Measurements from ENCODE around the gene FBXO31. TPM values are rescaled to one million over a fixed set of nuclear protein-coding genes. Genes with fewer than 3 reads are reported as not detected.

Gene FBXO31
- total and polyA plus RNA-seq, 2 of the 8 experiments (the other 6 are each of a cell fraction or from before 2014, with no cell fraction given): 8.3 to 21.6 TPM

GRCh38 chr16:87384162-87384874 is 742 bp upstream of the FBXO31 start:
- no peak overlapping the region for H2BK120ac ChIP-seq (replicated peaks; ENCODE audit: low read depth, low read length)
- FAIRE-seq: no peak
- H3K9ac ChIP-seq (replicated peaks in 1 of 4; ENCODE audit: extremely low read depth in 1 of 4, low read depth in 3 of 4, low read length in 3 of 4): peak overlapping the region; percentile 59 to 72 (median 68)
- H2BK20ac ChIP-seq (ENCODE audit: low read length): no peak overlapping the region
- CTCF ChIA-PET (ENCODE audit: partially characterized antibody): interaction anchor here (0.6 to 2.6 kb wide), 7 partner anchors 10 to 87 kb away, joined by 3 to 8 read pairs (median 4); no protein-coding TSS in a partner anchor
- H3K23me2 ChIP-seq (ENCODE audit: low read depth, low read length): peaks cover 7% of the 10 kb centered on the region; the same call in 1 of the 2 replicates
- H3K79me1 ChIP-seq (ENCODE audit: low read depth, low read length): peaks cover 5% of the 10 kb centered on the region
- no peak overlapping the region for H3K56ac ChIP-seq (replicated peaks; ENCODE audit: insufficient read length, low read depth, low read length)
- H3K4me3 ChIP-seq (ENCODE audit: extremely low read depth in 1 of 4, insufficient read depth in 2 of 4, low read depth in 3 of 4, low read length in 4 of 4): peak overlapping the region; percentile 74 to 87 (median 76)
- H3K4me1 ChIP-seq (replicated peaks in 1 of 4; ENCODE audit: control insufficient read depth in 3 of 4, insufficient read depth in 4 of 4, low read length in 3 of 4): peaks cover 5 to 6% (median 5%) of the 10 kb centered on the region in 4 experiments; a peak in 4 of 7 replicates
- 8% methylated on average over 50 of the region's 64 CpGs; no CpG with 5 or more reads in 1 of the 2 experiments for WGBS, 2 experiments (ENCODE audit: extremely low coverage in 1 of 2, insufficient coverage in 1 of 2, insufficient read length in 1 of 2, insufficient replicate concordance in 2 of 2, low coverage in 1 of 2, low lambda C conversion rate in 2 of 2, missing lambda C conversion rate in 1 of 2)
- no peak overlapping the region for H2BK15ac ChIP-seq (ENCODE audit: low read length)
- peak overlapping the region; percentile 60 for H3K18ac ChIP-seq (ENCODE audit: extremely low read depth, low read length)
- no peaks in the 10 kb centered on the region for H3K36me3 ChIP-seq (ENCODE audit: control insufficient read depth in 2 of 4, insufficient read depth in 4 of 4, low read length in 3 of 4)
- H4K91ac ChIP-seq (replicated peaks; ENCODE audit: insufficient read length, low read length): peak overlapping the region; percentile 85
- peaks cover 0 to 25% of the 10 kb centered on the region in 2 experiments; a peak in 3 of 4 replicates for H3K79me2 ChIP-seq (ENCODE audit: control insufficient read depth in 1 of 2, insufficient read depth in 2 of 2, low read length in 2 of 2)
- H4K20me1 ChIP-seq (replicated peaks in 1 of 2; ENCODE audit: control insufficient read depth in 1 of 2, insufficient read depth in 2 of 2, low read length in 2 of 2): peaks cover 4 to 15% of the 10 kb centered on the region in 2 experiments
- H2BK12ac ChIP-seq (ENCODE audit: low read depth, low read length): 0 out of 2 replicates have a peak overlapping the region, but pooled peaks have one; percentile 39
- DNase-seq (ENCODE audit: low read depth in 1 of 2, low spot score in 2 of 2): no peak
- peak overlapping the region; percentile 74 for H4K5ac ChIP-seq (ENCODE audit: insufficient read length, low read depth, low read length)
- POLR2A ChIA-PET (ENCODE audit: partially characterized antibody): interaction anchor here (0.8 to 3.0 kb wide), 9 partner anchors 10 to 78 kb away, joined by 3 to 31 read pairs (median 4); partner anchors contain the start of genes C16orf95 and MAP1LC3B
- H3K4ac ChIP-seq (replicated peaks; ENCODE audit: insufficient read length, low read depth, low read length): no peak overlapping the region
- no peak overlapping the region for H2AK5ac ChIP-seq (ENCODE audit: low read depth, low read length)
- no peaks in the 10 kb centered on the region for H3K27me3 ChIP-seq (replicated peaks in 1 of 4; ENCODE audit: control insufficient read depth in 3 of 4, extremely low read depth in 1 of 4, insufficient read depth in 3 of 4, low read length in 3 of 4)
- H3K27ac ChIP-seq (ENCODE audit: low read depth, low read length): peak overlapping the region; percentile 71; the same call in 1 of the 2 replicates
- peak overlapping the region; percentile 18 to 63 for H3K4me2 ChIP-seq (ENCODE audit: insufficient read depth in 1 of 2, low read depth in 2 of 2, low read length in 2 of 2)
- H4K8ac ChIP-seq (ENCODE audit: extremely low read depth, insufficient read depth, low read length): peak overlapping the region; percentile 91; the same call in 1 of the 2 replicates
- H2BK5ac ChIP-seq (ENCODE audit: low read depth, low read length): peak overlapping the region; percentile 27
- no peak overlapping the region for H3K14ac ChIP-seq (ENCODE audit: insufficient read length)
- H3K9me3 ChIP-seq (ENCODE audit: insufficient read depth in 2 of 2, low read depth in 1 of 2, low read length in 1 of 2): no peaks in the 10 kb centered on the region
- H2AFZ ChIP-seq (ENCODE audit: low read length): no peak overlapping the region; the same call in 1 of the 2 replicates
- no peak overlapping the region for H3K23ac ChIP-seq (ENCODE audit: insufficient read length)
- peak; percentile 87 for TF ChIP-seq KDM4A (IDR thresholded peaks at IDR 0.05; ENCODE audit: low read depth, low read length, severe bottlenecking)
- TF ChIP-seq SIN3A (conservative IDR thresholded peaks at IDR 0.05 in 1 of 2, IDR thresholded peaks at IDR 0.05 in 1 of 2; ENCODE audit: low read depth in 1 of 2, low read length in 2 of 2): peak in 1 of 2 experiments; percentile 70; a peak in 1 of 4 replicates
- TF ChIP-seq TAF1 (IDR thresholded peaks at IDR 0.05; ENCODE audit: low read depth, low read length): peak; percentile 47; the same call in 1 of the 2 replicates
- TF ChIP-seq KDM1A (IDR thresholded peaks at IDR 0.05; ENCODE audit: borderline replicate concordance, low read length): peak; percentile 98
- no peak for TF ChIP-seq HDAC6 (IDR thresholded peaks at IDR 0.05; ENCODE audit: low read depth, low read length)
- TF ChIP-seq POLR2AphosphoS5 (IDR thresholded peaks at IDR 0.05; ENCODE audit: low read depth, low read length): peak; percentile 13
- no peak for TF ChIP-seq SAP30 (IDR thresholded peaks at IDR 0.05; ENCODE audit: insufficient read depth, insufficient replicate concordance, low read length)
- 0 out of 2 replicates have a peak, but pooled peaks have one; percentile 21 for TF ChIP-seq SP4 (IDR thresholded peaks at IDR 0.05; ENCODE audit: low read length)
- peak; percentile 89 for TF ChIP-seq PHF8 (conservative IDR thresholded peaks at IDR 0.05; ENCODE audit: low read depth, low read length)
- TF ChIP-seq NRF1 (IDR thresholded peaks at IDR 0.05; ENCODE audit: low read depth, low read length): no peak
- peak; percentile 66 to 81; a peak in 2 of 3 replicates for TF ChIP-seq POLR2A (IDR thresholded peaks at IDR 0.05; ENCODE audit: control extremely low read depth in 1 of 2, low read depth in 2 of 2, low read length in 2 of 2)

Data from H1 (cell line).